Posterior vena cava (tissue), 2 donors: Measurements from ENCODE around the gene SNAPC1. TPM values are rescaled to one million over a fixed set of nuclear protein-coding genes. Genes with fewer than 3 reads are reported as not detected.
A peak's percentile ranks its signal among the peaks of the same experiment; 100 is the strongest.
"Not testable (repeated sequence)": the region's sequence is repeated elsewhere in the genome, so short reads cannot be mapped to it uniquely, and the experiment has no call there.

ENCODE experiments used
- DNase-seq: peaks from one replicate; pipeline ENCODE4 v3.0.0-alpha.2; 2020; ENCODE audit warnings: low spot score
- intact Hi-C, 2 donors: fragments of 100-400 bp; cut with DNase I; formaldehyde crosslinking; loops; one replicate each; pipeline versions ENCODE4 v1.14.1 to v1.14.2; 2022 to 2023
- total RNA-seq, 2 donors: library from RNA; stranded (reverse); fragmentation: NEBNext Ultra II Directional; extraction: Animal tissue kit (Norgen Biotek cat#: 25700); gene quantifications; one replicate each; pipeline ENCODE4 v1.2.1, GENCODE V29; 2021
- donor health status: DM: yes; HTN: yes; CAD: no.
- donor health status: DM: yes; HTN: yes; CAD: no.

The SNAPC1 gene
- total RNA-seq, 2 donors from 2014 or later, result 5.3 to 6.8 TPM

- no peak for DNase-seq
- intact Hi-C loops, result no loop called here
Measured at GRCh38 chr14:61746881-61747280, 15.3 kb upstream of the SNAPC1 start.

- intact Hi-C loops, result no loop called here
- no peak for DNase-seq
Measured at GRCh38 chr14:61747342-61747741, 14.9 kb upstream of the SNAPC1 start.

GRCh38 chr14:61749264-61749663, 13.0 kb upstream of the SNAPC1 start:
- no peak for DNase-seq
- intact Hi-C loops, result no loop called here

GRCh38 chr14:61749867-61750266, 12.4 kb upstream of the SNAPC1 start:
- intact Hi-C loops, result no loop called here
- DNase-seq, result no peak

- intact Hi-C loops, result no loop called here
- peak; percentile 98 for DNase-seq
Measured at GRCh38 chr14:61750708-61751474, 11.3 kb upstream of the SNAPC1 start.

- no peak for DNase-seq
- intact Hi-C loops, result no loop called here
Measured at GRCh38 chr14:61751475-61751989, 10.7 kb upstream of the SNAPC1 start.

GRCh38 chr14:61752626-61753025, 9.6 kb upstream of the SNAPC1 start:
- DNase-seq, result no peak
- intact Hi-C loops, result no loop called here

- intact Hi-C loops, result no loop called here
- no peak for DNase-seq
Measured at GRCh38 chr14:61753631-61754030, 8.6 kb upstream of the SNAPC1 start.

GRCh38 chr14:61754627-61755381, 7.4 kb upstream of the SNAPC1 start:
- intact Hi-C loops, result no loop called here

GRCh38 chr14:61755382-61755742, 6.9 kb upstream of the SNAPC1 start:
- intact Hi-C loops, DNase-seq: not testable (repeated sequence)

More at GRCh38 chr14:61754627-61755381, 7.4 kb upstream of the SNAPC1 start:
- no peak for DNase-seq

GRCh38 chr14:61756135-61756534, 6.1 kb upstream of the SNAPC1 start:
- no peak for DNase-seq
- intact Hi-C loops, result no loop called here

- DNase-seq, result no peak
- intact Hi-C loops, result loop anchor here in 1 of 2 donors (10.0 kb wide), 1 partner anchor 1905 kb away; no protein-coding TSS in a partner anchor
Measured at GRCh38 chr14:61759878-61760277, 2.3 kb upstream of the SNAPC1 start.

- no peak for DNase-seq
- intact Hi-C loops, result loop anchor here in 1 of 2 donors (10.0 kb wide), 1 partner anchor 1903 kb away; no protein-coding TSS in a partner anchor
Measured at GRCh38 chr14:61761557-61761956, 663 bp upstream of the SNAPC1 start.

GRCh38 chr14:61764342-61765122, 2.3 kb downstream of the SNAPC1 start:
- no peak for DNase-seq
- intact Hi-C loops, result loop anchor here in 1 of 2 donors (10.0 kb wide), 1 partner anchor 1900 kb away; no protein-coding TSS in a partner anchor

GRCh38 chr14:61765225-61765943, 3.2 kb downstream of the SNAPC1 start:
- intact Hi-C loops, result loop anchor here in 1 of 2 donors (10.0 kb wide), 1 partner anchor 1899 kb away; no protein-coding TSS in a partner anchor
- DNase-seq, result no peak

- intact Hi-C loops, result loop anchor here in 1 of 2 donors (10.0 kb wide), 1 partner anchor 1899 kb away; no protein-coding TSS in a partner anchor
- no peak for DNase-seq
Measured at GRCh38 chr14:61766151-61766550, 3.9 kb downstream of the SNAPC1 start.

- DNase-seq, result no peak
- intact Hi-C loops, result loop anchor here in 1 of 2 donors (10.0 kb wide), 1 partner anchor 1897 kb away; no protein-coding TSS in a partner anchor
Measured at GRCh38 chr14:61768240-61768639, 6.0 kb downstream of the SNAPC1 start.

- DNase-seq, result no peak
- intact Hi-C loops, result loop anchor here in 1 of 2 donors (10.0 kb wide), 1 partner anchor 1895 kb away; no protein-coding TSS in a partner anchor
Measured at GRCh38 chr14:61769893-61770292, 7.7 kb downstream of the SNAPC1 start.

- intact Hi-C loops, result no loop called here
- no peak for DNase-seq
Measured at GRCh38 chr14:61774861-61775260, 12.6 kb downstream of the SNAPC1 start.
